Heart right ventricle (tissue), 16 donors: Measurements from ENCODE around the gene CCDC28B. TPM values are rescaled to one million over a fixed set of nuclear protein-coding genes. Genes with fewer than 3 reads are reported as not detected.

ENCODE experiments used
- ATAC-seq, 8 donors: fragments of 200-7000 bp; cut with Tn5 transposase; one replicate each; pipeline ENCODE4 v1.9.1; 2020; ENCODE audit warnings: mild to moderate bottlenecking in 8 of 8, moderate library complexity in 8 of 8, moderate number of reproducible peaks in 1 of 8
- DNase-seq, 2 donors: peaks; one replicate each; pipeline ENCODE4 v3.0.0-alpha.2; 2020
- H3K27ac ChIP-seq, 10 donors: fragments of 200-600 bp; sonication (generic) in 2 of 10; one replicate each; pipeline versions ENCODE4 v1.5.0 to v1.8.0; 2020 to 2022; ENCODE audit warnings: mild to moderate bottlenecking in 3 of 10
- H3K27me3 ChIP-seq, 7 donors: fragments of 200-600 bp; one replicate each; pipeline ENCODE4 v1.8.0; 2021 to 2022; ENCODE audit warnings: mild to moderate bottlenecking in 2 of 7
- H3K36me3 ChIP-seq, 9 donors: fragments of 200-600 bp; sonication (generic) in 1 of 9; one replicate each; pipeline versions ENCODE4 v1.5.0 to v1.8.0; 2020 to 2022; ENCODE audit warnings: mild to moderate bottlenecking in 2 of 9
- H3K4me1 ChIP-seq, 9 donors: fragments of 200-600 bp; sonication (generic) in 1 of 9; one replicate each; pipeline versions ENCODE4 v1.5.0 to v1.8.0; 2020 to 2022; ENCODE audit warnings: mild to moderate bottlenecking in 4 of 9
- H3K4me3 ChIP-seq, 10 donors: fragments of 200-600 bp; sonication (generic) in 2 of 10; one replicate each; pipeline versions ENCODE4 v1.5.0 to v1.8.0; 2020 to 2022; ENCODE audit warnings: mild to moderate bottlenecking in 7 of 10, moderate library complexity in 2 of 10
- H3K9me3 ChIP-seq, 11 donors: fragments of 200-600 bp in 10 of 11; sonication (generic) in 2 of 11; one replicate each; pipeline versions ENCODE4 v1.5.0 to v1.8.0; 2013 to 2022; ENCODE audit warnings: mild to moderate bottlenecking in 2 of 11, control low read depth in 1 of 11, moderate library complexity in 1 of 11
- CTCF ChIP-seq, 9 donors: fragments of 200-600 bp; sonication (generic) in 2 of 9; IDR thresholded peaks; one replicate each; pipeline versions ENCODE4 v1.5.0 to v1.8.0; 2021 to 2022; ENCODE audit warnings: antibody characterized with exemption in 9 of 9, mild to moderate bottlenecking in 5 of 9, moderate library complexity in 1 of 9
- WGBS, 2 donors: extraction: QIAGEN DNeasy Blood & Tissue Kit; methylation state at CpG; one replicate each; pipeline ENCODE4 v1.1.7; 2013; ENCODE audit warnings: inconsistent platforms in 1 of 2; 5-methylcytosine and 5-hydroxymethylcytosine counted together
- intact Hi-C, 10 donors: fragments of 100-400 bp; cut with DNase I; formaldehyde crosslinking; loops; one replicate each; pipeline versions ENCODE4 v1.11.1 to v1.14.2; 2022
- polyA plus RNA-seq, 2 donors: library from polyadenylated mRNA; stranded (reverse); fragments of 200-250 nt; gene quantifications; one replicate each; pipeline ENCODE4 v1.2.3, GENCODE V29; 2013
- total RNA-seq, 10 donors: library from RNA; stranded (reverse); fragmentation: NEBNext Ultra II Directional in 3 of 10; extraction: Animal tissue kit (Norgen Biotek cat#: 25700) in 3 of 10; gene quantifications; one replicate each; pipeline versions ENCODE4 v1.2.1 to v1.2.4, GENCODE V29; 2021 to 2023
- donor health status: Arrhythmogenic right ventricular cardiomyopathy.
- donor health status: ischemic (EF 13 %, LVEDD 7.1; RV severe dilation, severe dysfunction).
- donor health status: healthy with polysubstance abuse.
- donor health status: DM: no; HTN: yes; CAD: no.
- donor health status: DM: no; HTN: no; CAD: no.
- donor health status: ischemic (EF 25% LVEDD 6.9; RV normal size, moderate dysfunction).
- donor health status: ischemic (EF 25% LVEDD 5.7; RV mildly dilated, moderate dysfunction).
- donor health status: healthy.
- donor health status: DM: yes; HTN: yes; CAD: no.
- donor health status: Ischemic cardiomyopathy.
- donor health status: ischemic (EF 35%, LVEDD 5.7; RV mildly dilated, moderate dysfunction).
- donor health status: nonischemic (EF 11% LVEDD 7.7; RV severe dilation, severe dysfunction).
- donor health status: DM: yes; HTN: yes; CAD: no.
- donor health status: PGD.
- donor health status: ischemic (EF 29% LVEDD 5.4; RV normal size, mild dysfunction).
- donor health status: nonischemic (EF 23%, LVEDD 6.1; RV moderate dilation, normal function).

Gene CCDC28B
- total and polyA plus RNA-seq, 12 donors: 11.8 to 42.7 (median 17.7) TPM

DNA sequence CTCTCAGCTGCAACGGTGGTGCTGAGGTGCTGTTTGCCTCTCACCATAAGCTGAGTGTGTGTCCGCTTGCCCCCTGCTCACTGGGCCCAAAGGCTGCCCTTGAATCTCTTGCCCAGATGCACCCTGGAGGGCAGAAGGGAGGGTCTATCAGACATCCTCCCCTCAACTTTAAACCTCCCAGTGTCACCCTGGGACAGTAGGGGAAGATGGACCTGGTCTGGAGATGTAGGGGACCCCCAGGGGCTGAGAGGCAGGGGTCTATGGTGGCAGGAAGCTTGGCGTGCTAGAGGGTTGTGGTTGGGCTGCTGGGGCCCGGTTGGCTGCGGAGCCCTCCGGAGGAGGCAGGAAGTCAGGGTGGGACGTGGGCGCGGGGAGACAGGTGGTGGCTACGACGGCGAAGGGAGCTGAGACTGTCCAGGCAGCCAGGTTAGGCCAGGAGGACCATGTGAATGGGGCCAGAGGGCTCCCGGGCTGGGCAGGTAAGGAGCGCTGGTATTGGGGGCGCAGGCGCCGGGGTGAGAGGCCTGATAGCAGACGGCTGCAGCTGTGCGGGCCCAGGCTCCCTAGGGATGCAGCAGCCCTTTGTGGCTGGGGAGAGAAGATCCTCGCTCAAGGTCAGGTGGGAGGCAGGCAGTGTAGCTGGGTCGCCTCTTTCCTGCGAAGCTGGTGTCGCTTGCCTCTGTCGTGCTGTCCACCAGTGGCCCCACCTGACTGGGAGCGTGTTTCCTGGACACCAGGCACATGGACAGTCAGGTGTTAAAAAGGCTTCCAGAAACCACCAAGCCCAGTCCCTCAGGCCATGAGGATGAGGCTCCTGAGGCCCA lies 50.7 kb downstream of the CCDC28B start, which contains the start of gene LCK:
Gene LCK (plus strand): TSS at position 373 of the 824 bp plus-strand sequence. CDS start 23,065 bp downstream, outside the sequence.
- intact Hi-C loops: no loop called here

More for the DNA sequence above, 50.7 kb downstream of the CCDC28B start, which contains the start of gene LCK:
- ATAC-seq: no peak
- no peak for TF ChIP-seq CTCF (IDR thresholded peaks at IDR 0.05)
- Histone ChIP-seq H3K27ac (peak within 1 kb of the TSS; percentile 51 to 94 (median 89)), H3K9me3 (no peaks in the 10 kb centered on the region), H3K36me3 (no peaks in the 10 kb centered on the region), H3K4me1 (peaks cover 8 to 74% (median 66%) of the 10 kb centered on the region in 9 donors), H3K4me3 (peak within 1 kb of the TSS in 1 of 10 donors; percentile 54), H3K27me3 (no peaks in the 10 kb centered on the region)
- DNase-seq: peak in 1 of 2 donors; percentile 20
- 70 to 72% methylated on average over 25 of the region's 25 CpGs for WGBS, 2 donors

Other genes starting within 250 kb of the CCDC28B start
- 10 to 100 TPM; 64.6 to 78.3 (median 67.1) TPM for gene KHDRBS1, start 186.7 kb upstream of the CCDC28B start, total RNA-seq
- 10 to 100 TPM; 33.2 to 41.2 TPM for gene KHDRBS1, start 186.7 kb upstream of the CCDC28B start, polyA plus RNA-seq
- gene TMEM39B, start 127.7 kb upstream of the CCDC28B start, total RNA-seq: 10 to 100 TPM in 1 of 10 donors, 1 to 10 TPM in 9; 4.8 to 15.5 (median 6.5) TPM
- gene TMEM39B, start 127.7 kb upstream of the CCDC28B start, polyA plus RNA-seq: 1 to 10 TPM; 7.2 to 7.5 TPM
- 10 to 100 TPM; 73.0 to 92.5 (median 82.6) TPM for gene KPNA6, start 92.5 kb upstream of the CCDC28B start, total RNA-seq
- 10 to 100 TPM; 10.2 to 11.3 TPM for gene KPNA6, start 92.5 kb upstream of the CCDC28B start, polyA plus RNA-seq
- gene TXLNA, start 20.9 kb upstream of the CCDC28B start, total RNA-seq: 10 to 100 TPM; 13.7 to 28.9 (median 17.3) TPM
- gene TXLNA, start 20.9 kb upstream of the CCDC28B start, polyA plus RNA-seq: 10 to 100 TPM in 1 of 2 donors, 1 to 10 TPM in 1; 7.5 to 11.7 TPM
- 1 to 10 TPM in 4 of 10 donors, under 1 TPM in 6; 0.34 to 1.2 (median 0.90) TPM for gene IQCC, start 5.1 kb downstream of the CCDC28B start, total RNA-seq
- gene IQCC, start 5.1 kb downstream of the CCDC28B start, polyA plus RNA-seq: 1 to 10 TPM in 1 of 2 donors, under 1 TPM in 1; 0.87 to 2.0 TPM
- gene DCDC2B, start 8.5 kb downstream of the CCDC28B start, total RNA-seq: not detected
- gene DCDC2B, start 8.5 kb downstream of the CCDC28B start, polyA plus RNA-seq: not detected
- gene TMEM234, start 21.8 kb downstream of the CCDC28B start, total RNA-seq: 10 to 100 TPM in 6 of 10 donors, 1 to 10 TPM in 4; 8.1 to 12.8 (median 11.1) TPM
- gene TMEM234, start 21.8 kb downstream of the CCDC28B start, polyA plus RNA-seq: 10 to 100 TPM; 14.9 to 19.6 TPM
- gene EIF3I, start 21.8 kb downstream of the CCDC28B start, total RNA-seq: 100 to 1,000 TPM in 7 of 10 donors, 10 to 100 TPM in 3; 90.3 to 138 (median 103) TPM
- 100 to 1,000 TPM; 140 to 342 TPM for gene EIF3I, start 21.8 kb downstream of the CCDC28B start, polyA plus RNA-seq
- 10 to 100 TPM in 1 of 10 donors, 1 to 10 TPM in 9; 1.0 to 12.5 (median 3.9) TPM for gene FAM167B, start 46.6 kb downstream of the CCDC28B start, total RNA-seq
- gene FAM167B, start 46.6 kb downstream of the CCDC28B start, polyA plus RNA-seq: 10 to 100 TPM; 13.5 to 17.3 TPM
- gene LCK, start 50.7 kb downstream of the CCDC28B start, total RNA-seq: 1 to 10 TPM in 4 of 10 donors, under 1 TPM in 6; 0.25 to 7.1 (median 0.86) TPM
- under 1 TPM; 0.29 to 0.39 TPM for gene LCK, start 50.7 kb downstream of the CCDC28B start, polyA plus RNA-seq
- 10 to 100 TPM; 27.5 to 43.5 (median 33.0) TPM for gene HDAC1, start 91.5 kb downstream of the CCDC28B start, total RNA-seq
- 10 to 100 TPM; 29.6 to 33.9 TPM for gene HDAC1, start 91.5 kb downstream of the CCDC28B start, polyA plus RNA-seq
- 10 to 100 TPM in 8 of 10 donors, 1 to 10 TPM in 2; 6.3 to 27.4 (median 13.2) TPM for gene MARCKSL1, start 135.6 kb downstream of the CCDC28B start, total RNA-seq
- 10 to 100 TPM; 21.1 to 61.1 TPM for gene MARCKSL1, start 135.6 kb downstream of the CCDC28B start, polyA plus RNA-seq
- gene FAM229A, start 161.9 kb downstream of the CCDC28B start, total RNA-seq: 1 to 10 TPM in 9 of 10 donors, under 1 TPM in 1; 0.93 to 5.2 (median 2.2) TPM
- gene FAM229A, start 161.9 kb downstream of the CCDC28B start, polyA plus RNA-seq: 10 to 100 TPM in 1 of 2 donors, 1 to 10 TPM in 1; 2.8 to 13.4 TPM
- 1 to 10 TPM in 7 of 10 donors, under 1 TPM in 3; 0.47 to 5.8 (median 1.7) TPM for gene TSSK3, start 161.9 kb downstream of the CCDC28B start, total RNA-seq
- gene TSSK3, start 161.9 kb downstream of the CCDC28B start, polyA plus RNA-seq: 1 to 10 TPM in 1 of 2 donors, under 1 TPM in 1; 0.10 to 4.4 TPM
- 10 to 100 TPM; 37.2 to 49.4 (median 45.9) TPM for gene BSDC1, start 193.8 kb downstream of the CCDC28B start, total RNA-seq
- 10 to 100 TPM; 21.4 to 24.1 TPM for gene BSDC1, start 193.8 kb downstream of the CCDC28B start, polyA plus RNA-seq